Measurements from ENCODE around the gene ANK3. TPM values are rescaled to one million over a fixed set of nuclear protein-coding genes. Genes with fewer than 3 reads are reported as not detected.

The ANK3 gene
- total RNA-seq, 1 donor from 2014 or later = 35.1 TPM

DNA sequence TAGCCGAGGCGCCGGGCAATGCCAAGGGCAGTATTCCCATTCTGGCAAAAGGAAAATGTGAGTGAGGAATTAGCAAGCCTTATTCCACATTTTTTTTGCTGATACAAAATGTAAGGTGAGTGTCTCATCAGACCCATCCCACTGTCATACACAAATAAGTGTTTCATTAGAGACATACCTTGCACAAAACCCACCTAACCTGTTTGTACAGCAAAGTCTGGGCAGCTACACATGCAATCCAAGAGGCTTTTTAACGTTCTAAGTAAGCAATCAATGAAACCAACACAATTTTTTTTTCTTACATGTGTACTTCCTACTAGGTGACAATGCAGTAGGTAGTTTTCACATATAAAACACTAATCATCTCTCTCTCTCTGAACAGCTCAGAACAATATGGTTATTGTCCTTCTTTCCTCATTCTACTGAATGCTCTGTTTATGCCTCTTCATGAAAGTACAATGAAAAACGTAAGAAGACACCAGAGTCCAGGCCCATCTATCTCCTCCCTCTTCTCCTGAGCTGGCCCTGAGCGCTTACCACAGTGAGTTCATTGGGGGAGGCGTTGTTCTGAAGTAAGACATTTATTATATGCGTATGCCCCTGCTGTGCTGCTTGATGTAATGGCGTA lies 217.2 kb downstream of the ANK3 start:
- no peak for DNase-seq (ENCODE audit: low spot score)
- H3K4me3 Mint-ChIP-seq (ENCODE audit: unreplicated experiment) = no peak overlapping the region
- no peak overlapping the region for H3K27ac Mint-ChIP-seq (ENCODE audit: unreplicated experiment)
- no peaks in the 10 kb centered on the region for H3K9me3 Mint-ChIP-seq (ENCODE audit: low read depth)
- H3K27me3 Mint-ChIP-seq (ENCODE audit: low read depth) = no peaks in the 10 kb centered on the region
- TF ChIP-seq, protein P1, sequence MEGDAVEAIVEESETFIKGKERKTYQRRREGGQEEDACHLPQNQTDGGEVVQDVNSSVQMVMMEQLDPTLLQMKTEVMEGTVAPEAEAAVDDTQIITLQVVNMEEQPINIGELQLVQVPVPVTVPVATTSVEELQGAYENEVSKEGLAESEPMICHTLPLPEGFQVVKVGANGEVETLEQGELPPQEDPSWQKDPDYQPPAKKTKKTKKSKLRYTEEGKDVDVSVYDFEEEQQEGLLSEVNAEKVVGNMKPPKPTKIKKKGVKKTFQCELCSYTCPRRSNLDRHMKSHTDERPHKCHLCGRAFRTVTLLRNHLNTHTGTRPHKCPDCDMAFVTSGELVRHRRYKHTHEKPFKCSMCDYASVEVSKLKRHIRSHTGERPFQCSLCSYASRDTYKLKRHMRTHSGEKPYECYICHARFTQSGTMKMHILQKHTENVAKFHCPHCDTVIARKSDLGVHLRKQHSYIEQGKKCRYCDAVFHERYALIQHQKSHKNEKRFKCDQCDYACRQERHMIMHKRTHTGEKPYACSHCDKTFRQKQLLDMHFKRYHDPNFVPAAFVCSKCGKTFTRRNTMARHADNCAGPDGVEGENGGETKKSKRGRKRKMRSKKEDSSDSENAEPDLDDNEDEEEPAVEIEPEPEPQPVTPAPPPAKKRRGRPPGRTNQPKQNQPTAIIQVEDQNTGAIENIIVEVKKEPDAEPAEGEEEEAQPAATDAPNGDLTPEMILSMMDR (IDR thresholded peaks at IDR 0.05) = no peak
- peaks cover 13% of the 10 kb centered on the region for H3K36me3 Mint-ChIP-seq (ENCODE audit: low read depth)
- peaks cover 31% of the 10 kb centered on the region for H3K4me1 Mint-ChIP-seq (ENCODE audit: low read depth)

DNA sequence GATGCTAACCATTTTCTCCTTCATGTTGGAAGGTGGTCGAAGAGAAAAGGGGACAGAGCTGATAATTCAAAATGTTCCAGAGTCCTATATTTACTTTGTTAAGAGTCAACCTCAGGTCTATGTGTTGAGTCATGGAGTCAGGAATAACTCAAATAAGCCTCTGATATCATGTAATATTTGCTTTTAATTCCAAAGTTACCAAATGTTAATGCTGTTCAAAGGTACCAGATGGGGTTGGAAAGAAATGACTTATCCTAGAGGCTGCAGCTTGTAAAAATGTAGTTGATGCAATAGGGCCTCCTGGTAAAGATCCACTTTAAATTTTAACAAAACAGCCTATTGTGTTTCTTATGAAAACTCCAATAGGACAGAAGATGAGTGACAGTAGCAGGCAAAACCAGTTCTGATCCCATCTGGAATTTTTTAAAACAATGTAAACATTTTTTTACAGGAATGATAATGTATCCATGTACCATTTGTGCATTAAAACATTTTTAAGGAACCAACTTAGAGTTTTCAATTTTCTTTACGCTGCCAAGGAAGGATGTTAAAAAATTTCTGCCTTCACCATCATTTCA lies 218.2 kb downstream of the ANK3 start:
- Mint-ChIP-seq H3K36me3 (ENCODE audit: low read depth) (peaks cover 9% of the 10 kb centered on the region), H3K27me3 (ENCODE audit: low read depth) (no peaks in the 10 kb centered on the region), H3K27ac (ENCODE audit: unreplicated experiment) (no peak overlapping the region), H3K4me1 (ENCODE audit: low read depth) (peaks cover 34% of the 10 kb centered on the region), H3K9me3 (ENCODE audit: low read depth) (no peaks in the 10 kb centered on the region), H3K4me3 (ENCODE audit: unreplicated experiment) (no peak overlapping the region)
- DNase-seq (ENCODE audit: low spot score) = no peak
- TF ChIP-seq, protein P1 (IDR thresholded peaks at IDR 0.05) = no peak

DNA sequence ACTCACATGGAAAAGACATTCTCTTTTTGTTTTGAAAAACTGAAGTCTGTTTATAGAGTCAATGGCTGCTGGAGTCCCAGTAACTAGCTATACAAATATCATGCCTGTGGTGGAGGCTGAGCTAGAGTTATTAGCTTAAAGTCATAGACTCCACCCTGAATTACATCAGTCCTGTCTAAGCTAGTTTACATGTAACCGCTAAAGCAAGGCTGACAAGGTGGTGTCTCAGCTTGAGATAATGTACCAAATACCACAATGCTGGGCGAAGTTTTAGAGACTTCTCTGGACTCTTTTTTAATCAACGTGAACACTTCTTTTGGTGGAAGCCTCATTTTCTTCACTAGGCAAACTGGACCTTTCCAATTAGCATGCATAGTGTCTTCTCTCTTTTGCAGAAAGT lies 219.4 kb downstream of the ANK3 start:
- Mint-ChIP-seq H3K27me3 (ENCODE audit: low read depth) (no peaks in the 10 kb centered on the region), H3K27ac (ENCODE audit: unreplicated experiment) (no peak overlapping the region), H3K4me3 (ENCODE audit: unreplicated experiment) (no peak overlapping the region), H3K36me3 (ENCODE audit: low read depth) (peaks cover 9% of the 10 kb centered on the region), H3K9me3 (ENCODE audit: low read depth) (no peaks in the 10 kb centered on the region), H3K4me1 (ENCODE audit: low read depth) (peaks cover 34% of the 10 kb centered on the region)
- DNase-seq (ENCODE audit: low spot score) = no peak
- TF ChIP-seq, protein P1 (IDR thresholded peaks at IDR 0.05) = no peak

DNA sequence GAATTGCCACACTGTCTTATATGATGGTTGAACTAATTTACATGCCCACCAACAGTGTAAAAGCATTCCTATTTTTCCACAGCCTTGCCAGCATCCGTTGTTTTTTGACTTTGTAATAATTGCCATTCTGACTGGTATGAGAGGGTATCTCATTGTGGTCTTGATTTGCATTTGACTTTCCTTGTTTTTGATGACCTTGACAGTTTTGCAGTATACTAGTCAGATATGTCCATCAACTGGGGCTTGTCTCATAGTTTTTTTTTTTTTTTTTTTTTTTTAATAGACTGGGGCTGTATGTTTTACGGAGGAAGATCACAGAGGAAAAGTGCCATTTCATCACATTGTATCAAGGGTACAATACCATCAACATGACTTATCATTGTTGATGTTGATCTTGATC lies 220.6 kb downstream of the ANK3 start:
- no peaks in the 10 kb centered on the region for H3K27me3 Mint-ChIP-seq (ENCODE audit: low read depth)
- TF ChIP-seq, protein P1 (IDR thresholded peaks at IDR 0.05) = no peak
- no peak overlapping the region for H3K27ac Mint-ChIP-seq (ENCODE audit: unreplicated experiment)
- peaks cover 34% of the 10 kb centered on the region for H3K4me1 Mint-ChIP-seq (ENCODE audit: low read depth)
- peaks cover 6% of the 10 kb centered on the region for H3K36me3 Mint-ChIP-seq (ENCODE audit: low read depth)
- no peak overlapping the region for H3K4me3 Mint-ChIP-seq (ENCODE audit: unreplicated experiment)
- DNase-seq (ENCODE audit: low spot score) = no peak
- H3K9me3 Mint-ChIP-seq (ENCODE audit: low read depth) = no peaks in the 10 kb centered on the region

DNA sequence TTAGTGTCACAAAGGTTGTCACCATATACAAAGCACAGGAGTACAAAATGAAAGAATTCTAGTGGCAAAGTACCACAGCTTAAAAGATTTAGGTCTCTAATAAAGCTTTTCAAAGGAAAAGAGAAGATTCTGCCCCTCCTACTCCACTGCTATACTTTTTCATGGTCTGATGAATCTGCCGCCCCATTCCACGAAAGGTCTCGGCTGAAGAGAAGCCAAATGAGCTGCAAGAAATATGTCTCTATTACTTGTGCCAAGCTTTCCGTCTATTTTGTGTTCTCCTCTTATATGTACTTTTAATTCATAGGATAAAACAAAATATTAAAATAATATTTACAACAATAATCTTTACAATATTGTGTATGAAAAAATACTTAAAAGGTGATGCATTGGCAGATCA lies 222.6 kb downstream of the ANK3 start:
- TF ChIP-seq, protein P1 (IDR thresholded peaks at IDR 0.05) = no peak
- Mint-ChIP-seq H3K9me3 (ENCODE audit: low read depth) (no peaks in the 10 kb centered on the region), H3K4me1 (ENCODE audit: low read depth) (peaks cover 28% of the 10 kb centered on the region), H3K36me3 (ENCODE audit: low read depth) (peaks cover 2% of the 10 kb centered on the region), H3K27ac (ENCODE audit: unreplicated experiment) (no peak overlapping the region), H3K4me3 (ENCODE audit: unreplicated experiment) (no peak overlapping the region), H3K27me3 (ENCODE audit: low read depth) (peaks cover 2% of the 10 kb centered on the region)
- DNase-seq (ENCODE audit: low spot score) = no peak
